ENCODE data around the gene TBX2. TPM values are rescaled to one million over a fixed set of nuclear protein-coding genes. Genes with fewer than 3 reads are reported as not detected.
A peak's percentile ranks its signal among the peaks of the same experiment; 100 is the strongest.

The TBX2 gene
- total and polyA plus RNA-seq, 2 of the 13 experiments (the other 11 are each of a cell fraction or from before 2014, with no cell fraction given) = 2.8 to 15.3 TPM

DNA sequence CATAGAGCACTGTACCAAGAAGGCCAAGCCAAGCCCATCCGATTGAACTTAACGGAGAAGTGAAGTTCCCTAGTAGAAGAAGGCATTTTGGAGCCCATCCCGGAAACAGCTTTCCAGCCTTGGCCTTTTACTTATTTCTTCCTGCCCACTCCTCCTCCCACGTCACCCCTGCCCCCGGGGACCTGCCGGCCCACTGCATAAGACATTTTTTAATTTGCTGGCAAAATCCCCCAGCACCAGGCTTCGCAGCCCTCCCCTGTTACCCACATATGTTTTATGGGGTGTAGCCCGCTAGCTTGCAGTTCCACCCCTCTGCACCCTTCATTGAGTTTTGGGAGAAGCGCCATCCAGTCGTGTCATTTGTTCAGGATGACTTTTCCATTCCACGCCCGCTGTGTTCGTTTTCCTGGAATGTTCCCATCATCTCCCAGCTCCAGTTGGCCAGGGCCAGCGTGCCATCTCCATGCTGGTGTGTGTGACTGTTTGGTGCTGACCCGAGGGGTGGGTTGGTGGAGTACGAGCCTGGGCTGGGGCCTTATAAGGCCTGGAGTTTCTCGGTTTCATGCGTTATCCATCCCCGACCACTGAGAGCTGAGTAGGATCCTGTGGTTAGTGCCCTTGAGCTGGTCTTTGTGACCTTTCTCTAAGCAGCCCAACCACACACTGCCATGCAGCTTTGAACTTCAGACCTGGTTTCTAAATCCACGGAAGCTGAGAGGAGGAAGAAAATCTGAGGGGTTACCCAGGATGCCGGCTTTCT lies 20.0 kb upstream of the TBX2 start (continued):
- TF ChIP-seq SOX13 (IDR thresholded peaks at IDR 0.05) (no peak), SOX13 (CRISPR knock-in tag; conservative IDR thresholded peaks at IDR 0.05 in 1 of 2, IDR thresholded peaks at IDR 0.05 in 1 of 2) (no peak; a peak in 1 of 4 replicates), SP140L (CRISPR knock-in tag; IDR thresholded peaks at IDR 0.05; ENCODE audit: borderline replicate concordance) (no peak), NCOR1 (IDR thresholded peaks at IDR 0.05; ENCODE audit: borderline replicate concordance, low read length) (peak; percentile 53; the same call in 1 of the 2 replicates), ZNF788 (CRISPR knock-in tag; IDR thresholded peaks at IDR 0.05; ENCODE audit: borderline replicate concordance) (peak; percentile 53; the same call in 1 of the 2 replicates), ELF3 (CRISPR knock-in tag; IDR thresholded peaks at IDR 0.05) (0 out of 2 replicates have a peak, but pooled peaks have one; percentile 21), NFATC3 (CRISPR knock-in tag; IDR thresholded peaks at IDR 0.05) (no peak), BRCA1 (CRISPR knock-in tag; IDR thresholded peaks at IDR 0.05) (no peak), ARHGAP35 (CRISPR knock-in tag; IDR thresholded peaks at IDR 0.05; ENCODE audit: borderline replicate concordance) (no peak), ESRRA (CRISPR knock-in tag; IDR thresholded peaks at IDR 0.05; ENCODE audit: low read depth) (peak; percentile 99), HHEX (CRISPR knock-in tag; IDR thresholded peaks at IDR 0.05) (no peak), HMGA1 (CRISPR knock-in tag; conservative IDR thresholded peaks at IDR 0.05) (no peak), ZNF878 (CRISPR knock-in tag; IDR thresholded peaks at IDR 0.05) (0 out of 2 replicates have a peak, but pooled peaks have one; percentile 10), ZNF768 (CRISPR knock-in tag; IDR thresholded peaks at IDR 0.05) (peak; percentile 39; the same call in 1 of the 2 replicates), SAP130 (CRISPR knock-in tag; IDR thresholded peaks at IDR 0.05; ENCODE audit: low read depth) (no peak), ZNF564 (CRISPR knock-in tag; IDR thresholded peaks at IDR 0.05) (no peak), HOXA7 (CRISPR knock-in tag; IDR thresholded peaks at IDR 0.05) (no peak), HES4 (CRISPR knock-in tag; IDR thresholded peaks at IDR 0.05; ENCODE audit: borderline replicate concordance) (no peak), ZNF790 (CRISPR knock-in tag; IDR thresholded peaks at IDR 0.05; ENCODE audit: borderline replicate concordance) (no peak)
- TF ChIP-seq, protein P1, sequence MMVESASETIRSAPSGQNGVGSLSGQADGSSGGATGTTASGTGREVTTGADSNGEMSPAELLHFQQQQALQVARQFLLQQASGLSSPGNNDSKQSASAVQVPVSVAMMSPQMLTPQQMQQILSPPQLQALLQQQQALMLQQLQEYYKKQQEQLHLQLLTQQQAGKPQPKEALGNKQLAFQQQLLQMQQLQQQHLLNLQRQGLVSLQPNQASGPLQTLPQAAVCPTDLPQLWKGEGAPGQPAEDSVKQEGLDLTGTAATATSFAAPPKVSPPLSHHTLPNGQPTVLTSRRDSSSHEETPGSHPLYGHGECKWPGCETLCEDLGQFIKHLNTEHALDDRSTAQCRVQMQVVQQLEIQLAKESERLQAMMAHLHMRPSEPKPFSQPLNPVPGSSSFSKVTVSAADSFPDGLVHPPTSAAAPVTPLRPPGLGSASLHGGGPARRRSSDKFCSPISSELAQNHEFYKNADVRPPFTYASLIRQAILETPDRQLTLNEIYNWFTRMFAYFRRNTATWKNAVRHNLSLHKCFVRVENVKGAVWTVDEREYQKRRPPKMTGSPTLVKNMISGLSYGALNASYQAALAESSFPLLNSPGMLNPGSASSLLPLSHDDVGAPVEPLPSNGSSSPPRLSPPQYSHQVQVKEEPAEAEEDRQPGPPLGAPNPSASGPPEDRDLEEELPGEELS (CRISPR knock-in tag; IDR thresholded peaks at IDR 0.05) = no peak
- TF ChIP-seq, protein P2, sequence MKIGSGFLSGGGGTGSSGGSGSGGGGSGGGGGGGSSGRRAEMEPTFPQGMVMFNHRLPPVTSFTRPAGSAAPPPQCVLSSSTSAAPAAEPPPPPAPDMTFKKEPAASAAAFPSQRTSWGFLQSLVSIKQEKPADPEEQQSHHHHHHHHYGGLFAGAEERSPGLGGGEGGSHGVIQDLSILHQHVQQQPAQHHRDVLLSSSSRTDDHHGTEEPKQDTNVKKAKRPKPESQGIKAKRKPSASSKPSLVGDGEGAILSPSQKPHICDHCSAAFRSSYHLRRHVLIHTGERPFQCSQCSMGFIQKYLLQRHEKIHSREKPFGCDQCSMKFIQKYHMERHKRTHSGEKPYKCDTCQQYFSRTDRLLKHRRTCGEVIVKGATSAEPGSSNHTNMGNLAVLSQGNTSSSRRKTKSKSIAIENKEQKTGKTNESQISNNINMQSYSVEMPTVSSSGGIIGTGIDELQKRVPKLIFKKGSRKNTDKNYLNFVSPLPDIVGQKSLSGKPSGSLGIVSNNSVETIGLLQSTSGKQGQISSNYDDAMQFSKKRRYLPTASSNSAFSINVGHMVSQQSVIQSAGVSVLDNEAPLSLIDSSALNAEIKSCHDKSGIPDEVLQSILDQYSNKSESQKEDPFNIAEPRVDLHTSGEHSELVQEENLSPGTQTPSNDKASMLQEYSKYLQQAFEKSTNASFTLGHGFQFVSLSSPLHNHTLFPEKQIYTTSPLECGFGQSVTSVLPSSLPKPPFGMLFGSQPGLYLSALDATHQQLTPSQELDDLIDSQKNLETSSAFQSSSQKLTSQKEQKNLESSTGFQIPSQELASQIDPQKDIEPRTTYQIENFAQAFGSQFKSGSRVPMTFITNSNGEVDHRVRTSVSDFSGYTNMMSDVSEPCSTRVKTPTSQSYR (CRISPR knock-in tag; IDR thresholded peaks at IDR 0.05; ENCODE audit: borderline replicate concordance) = no peak
- TF ChIP-seq, protein P3, sequence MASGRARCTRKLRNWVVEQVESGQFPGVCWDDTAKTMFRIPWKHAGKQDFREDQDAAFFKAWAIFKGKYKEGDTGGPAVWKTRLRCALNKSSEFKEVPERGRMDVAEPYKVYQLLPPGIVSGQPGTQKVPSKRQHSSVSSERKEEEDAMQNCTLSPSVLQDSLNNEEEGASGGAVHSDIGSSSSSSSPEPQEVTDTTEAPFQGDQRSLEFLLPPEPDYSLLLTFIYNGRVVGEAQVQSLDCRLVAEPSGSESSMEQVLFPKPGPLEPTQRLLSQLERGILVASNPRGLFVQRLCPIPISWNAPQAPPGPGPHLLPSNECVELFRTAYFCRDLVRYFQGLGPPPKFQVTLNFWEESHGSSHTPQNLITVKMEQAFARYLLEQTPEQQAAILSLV (CRISPR knock-in tag; IDR thresholded peaks at IDR 0.05; ENCODE audit: borderline replicate concordance) = no peak
- TF ChIP-seq, protein P4, sequence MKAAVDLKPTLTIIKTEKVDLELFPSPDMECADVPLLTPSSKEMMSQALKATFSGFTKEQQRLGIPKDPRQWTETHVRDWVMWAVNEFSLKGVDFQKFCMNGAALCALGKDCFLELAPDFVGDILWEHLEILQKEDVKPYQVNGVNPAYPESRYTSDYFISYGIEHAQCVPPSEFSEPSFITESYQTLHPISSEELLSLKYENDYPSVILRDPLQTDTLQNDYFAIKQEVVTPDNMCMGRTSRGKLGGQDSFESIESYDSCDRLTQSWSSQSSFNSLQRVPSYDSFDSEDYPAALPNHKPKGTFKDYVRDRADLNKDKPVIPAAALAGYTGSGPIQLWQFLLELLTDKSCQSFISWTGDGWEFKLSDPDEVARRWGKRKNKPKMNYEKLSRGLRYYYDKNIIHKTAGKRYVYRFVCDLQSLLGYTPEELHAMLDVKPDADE (CRISPR knock-in tag; IDR thresholded peaks at IDR 0.05) = no peak
